ENCODE data around the gene NAIF1. TPM values are rescaled to one million over a fixed set of nuclear protein-coding genes. Genes with fewer than 3 reads are reported as not detected.

NAIF1 gene
- total and polyA plus RNA-seq, 7 donors: 5.5 to 11.0 (median 8.4) TPM

DNA sequence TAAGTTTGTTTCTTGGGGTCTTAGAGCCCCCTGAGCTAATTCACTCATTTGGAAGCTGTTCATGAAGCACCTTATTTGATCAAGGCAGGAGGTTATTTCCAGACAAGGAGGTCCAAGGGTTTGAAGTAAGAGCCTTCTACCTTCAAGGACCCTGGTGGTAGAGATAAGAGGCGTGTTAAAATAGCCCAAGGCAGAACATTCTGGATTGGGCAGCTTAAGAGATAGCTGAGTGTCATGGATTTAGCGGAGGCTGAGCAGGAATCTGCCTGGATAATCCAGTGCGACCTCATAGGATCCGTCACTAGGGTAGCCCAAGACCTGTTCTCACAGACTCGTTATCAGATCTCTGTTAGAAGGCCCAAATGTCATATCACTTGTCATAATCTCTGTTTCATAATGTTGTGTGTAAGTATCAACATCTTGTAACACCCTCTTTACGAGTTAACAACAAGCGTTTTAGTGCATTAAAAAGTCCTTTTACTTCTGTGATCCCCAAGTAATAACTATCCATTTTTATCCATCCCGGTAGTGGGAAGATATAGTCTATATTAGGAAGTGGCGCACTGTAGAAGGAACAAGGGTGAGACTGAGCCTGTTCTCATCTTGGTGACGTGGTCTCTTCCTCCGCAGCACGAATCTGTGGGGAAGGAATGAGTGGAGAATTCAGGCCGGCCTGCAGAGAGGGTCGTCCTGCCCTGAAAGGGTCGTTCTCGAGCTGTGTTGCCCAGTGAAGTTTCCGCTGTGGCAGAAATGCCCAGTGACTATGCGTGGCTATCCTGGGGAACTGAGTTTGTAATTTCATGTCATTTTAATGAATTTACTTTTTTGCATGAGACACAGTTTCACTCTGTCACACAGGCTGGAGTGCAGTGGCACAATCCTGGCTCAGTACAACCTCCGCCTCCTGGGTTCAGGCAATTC, 29.8 kb upstream of the NAIF1 start:
- Histone ChIP-seq H3K9me3 (no peaks in the 10 kb centered on the region), H3K4me3 (no peak overlapping the region), H3K4me1 (peaks cover 0 to 81% (median 75%) of the 10 kb centered on the region in 4 donors), H3K27me3 (no peaks in the 10 kb centered on the region), H3K36me3 (peaks cover 0 to 10% (median 7%) of the 10 kb centered on the region in 4 donors), H3K27ac (peak overlapping the region; percentile 91 to 98 (median 92))
- intact Hi-C loops (cut with DNase I): no loop called here
- no peak for DNase-seq
- no peak for TF ChIP-seq POLR2A (IDR thresholded peaks at IDR 0.05)
- no peak for TF ChIP-seq EP300 (IDR thresholded peaks at IDR 0.05)
- TF ChIP-seq POLR2AphosphoS5 (IDR thresholded peaks at IDR 0.05): no peak
- TF ChIP-seq CTCF (IDR thresholded peaks at IDR 0.05): no peak
- WGBS, 2 donors: 89% methylated on average over 19 of the region's 19 CpGs

GRCh38 chr9:128094950-128095544, 27.9 kb upstream of the NAIF1 start:
- intact Hi-C loops (cut with DNase I): no loop called here
- Histone ChIP-seq H3K4me1 (peaks cover 0 to 81% (median 76%) of the 10 kb centered on the region in 4 donors), H3K36me3 (no peaks in the 10 kb centered on the region), H3K9me3 (no peaks in the 10 kb centered on the region), H3K4me3 (no peak overlapping the region), H3K27me3 (no peaks in the 10 kb centered on the region), H3K27ac (peak overlapping the region; percentile 91 to 98 (median 92))
- TF ChIP-seq POLR2A (IDR thresholded peaks at IDR 0.05) (no peak), POLR2AphosphoS5 (IDR thresholded peaks at IDR 0.05) (no peak), EP300 (IDR thresholded peaks at IDR 0.05) (no peak), CTCF (IDR thresholded peaks at IDR 0.05) (no peak)
- DNase-seq: no peak
- 85 to 91% methylated on average over 11 of the region's 11 CpGs for WGBS, 2 donors

- peaks cover 0 to 74% (median 69%) of the 10 kb centered on the region in 4 donors for H3K4me1 ChIP-seq
- intact Hi-C loops (cut with DNase I): no loop called here
- DNase-seq: peak; percentile 98
- H3K4me3 ChIP-seq: peak overlapping the region; percentile 10 to 29 (median 24)
- TF ChIP-seq POLR2AphosphoS5 (IDR thresholded peaks at IDR 0.05) (peak; percentile 59 to 98 (median 78)), EP300 (IDR thresholded peaks at IDR 0.05) (peak in 3 of 4 donors; percentile 25 to 58 (median 51)), CTCF (IDR thresholded peaks at IDR 0.05) (no peak), POLR2A (IDR thresholded peaks at IDR 0.05) (peak in 1 of 2 donors; percentile 22)
- no peaks in the 10 kb centered on the region for H3K9me3 ChIP-seq
- WGBS, 2 donors: 25 to 31% methylated on average over 8 of the region's 8 CpGs
- H3K27ac ChIP-seq: peak overlapping the region; percentile 91 to 98 (median 92)
- no peaks in the 10 kb centered on the region for H3K36me3 ChIP-seq
- no peaks in the 10 kb centered on the region for H3K27me3 ChIP-seq
Measured at GRCh38 chr9:128094166-128094949, 27.2 kb upstream of the NAIF1 start.

DNA sequence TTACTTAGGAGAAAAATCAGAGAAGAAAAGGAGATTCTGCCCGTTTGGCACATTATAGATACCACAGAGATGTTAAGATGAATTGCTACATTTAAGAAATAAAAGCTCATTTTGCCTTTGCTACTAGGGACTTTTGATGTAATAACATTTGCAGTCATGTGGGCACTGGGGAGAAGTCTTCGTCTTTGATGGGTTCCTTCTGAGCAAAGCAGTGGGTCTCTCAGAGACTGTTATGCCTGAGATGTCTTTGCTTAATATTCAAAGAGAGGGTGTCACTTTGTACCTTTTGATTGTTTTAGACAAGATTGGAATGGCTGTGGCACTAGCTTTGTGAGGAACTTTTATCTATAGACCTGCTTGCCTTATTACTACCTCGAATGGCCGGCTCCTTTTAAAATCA, 25.9 kb upstream of the NAIF1 start:
- 62 to 89% methylated on average over 4 of the region's 4 CpGs for WGBS, 2 donors
- intact Hi-C loops (cut with DNase I): no loop called here
- H3K4me1 ChIP-seq: peaks cover 0 to 62% (median 59%) of the 10 kb centered on the region in 4 donors

More for the DNA sequence above, 25.9 kb upstream of the NAIF1 start:
- Histone ChIP-seq H3K9me3 (no peaks in the 10 kb centered on the region), H3K27ac (peak overlapping the region; percentile 91 to 98 (median 92)), H3K27me3 (no peaks in the 10 kb centered on the region), H3K4me3 (no peak overlapping the region), H3K36me3 (no peaks in the 10 kb centered on the region)
- TF ChIP-seq EP300 (IDR thresholded peaks at IDR 0.05): no peak
- no peak for TF ChIP-seq CTCF (IDR thresholded peaks at IDR 0.05)
- TF ChIP-seq POLR2A (IDR thresholded peaks at IDR 0.05): no peak
- no peak for TF ChIP-seq POLR2AphosphoS5 (IDR thresholded peaks at IDR 0.05)
- no peak for DNase-seq

All from sigmoid colon (tissue), 7 donors.